ENCODE results near the gene UBAP2L. TPM values are rescaled to one million over a fixed set of nuclear protein-coding genes. Genes with fewer than 3 reads are reported as not detected.

Gene UBAP2L
- total RNA-seq, 1 experiment from 2014 or later: 198 TPM

DNA sequence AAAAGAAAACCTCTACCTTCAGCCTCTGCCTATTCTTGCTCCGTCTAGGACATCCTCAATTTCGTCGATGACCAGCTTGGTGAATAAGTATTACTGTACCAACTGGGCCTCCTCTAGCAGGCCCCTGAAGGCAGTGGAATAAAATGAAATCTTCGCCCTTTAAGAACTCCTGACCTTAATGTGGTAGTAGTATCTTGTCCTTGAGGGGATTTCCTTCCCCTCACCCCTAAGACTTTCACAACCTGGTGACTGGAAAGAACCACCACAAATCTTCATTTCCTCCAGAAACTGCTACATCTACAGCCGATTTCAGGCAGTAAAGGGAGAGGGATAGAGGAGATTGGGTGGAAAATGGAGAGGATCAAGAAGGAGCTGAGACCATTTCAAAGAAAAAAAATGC is 50.1 kb downstream of the UBAP2L start:
- Histone ChIP-seq H3K4me1 (no peaks in the 10 kb centered on the region), H3K27me3 (replicated peaks; ENCODE audit: control insufficient read depth, insufficient read depth, low read length) (no peaks in the 10 kb centered on the region), H3K4me3 (ENCODE audit: low read depth, low read length) (no peak overlapping the region), H3K36me3 (ENCODE audit: control insufficient read depth, insufficient read depth, low read length) (no peaks in the 10 kb centered on the region; the same call in 1 of the 2 replicates), H3K9me3 (no peaks in the 10 kb centered on the region)
- Mint-ChIP-seq H3K36me3 (ENCODE audit: insufficient read depth, unreplicated experiment) (peaks cover 86% of the 10 kb centered on the region), H3K9me3 (ENCODE audit: unreplicated experiment) (no peaks in the 10 kb centered on the region), H3K4me3 (ENCODE audit: unreplicated experiment) (peak overlapping the region; percentile 88), H3K27ac (ENCODE audit: unreplicated experiment) (peak overlapping the region; percentile 98), H3K27me3 (ENCODE audit: insufficient read depth, unreplicated experiment) (no peaks in the 10 kb centered on the region), H3K4me1 (ENCODE audit: low read depth, unreplicated experiment) (peaks cover 22% of the 10 kb centered on the region)
- DNase-seq: no peak
- no TSS peak for BruUV-seq (replicated peaks)
- TF ChIP-seq, protein P1, sequence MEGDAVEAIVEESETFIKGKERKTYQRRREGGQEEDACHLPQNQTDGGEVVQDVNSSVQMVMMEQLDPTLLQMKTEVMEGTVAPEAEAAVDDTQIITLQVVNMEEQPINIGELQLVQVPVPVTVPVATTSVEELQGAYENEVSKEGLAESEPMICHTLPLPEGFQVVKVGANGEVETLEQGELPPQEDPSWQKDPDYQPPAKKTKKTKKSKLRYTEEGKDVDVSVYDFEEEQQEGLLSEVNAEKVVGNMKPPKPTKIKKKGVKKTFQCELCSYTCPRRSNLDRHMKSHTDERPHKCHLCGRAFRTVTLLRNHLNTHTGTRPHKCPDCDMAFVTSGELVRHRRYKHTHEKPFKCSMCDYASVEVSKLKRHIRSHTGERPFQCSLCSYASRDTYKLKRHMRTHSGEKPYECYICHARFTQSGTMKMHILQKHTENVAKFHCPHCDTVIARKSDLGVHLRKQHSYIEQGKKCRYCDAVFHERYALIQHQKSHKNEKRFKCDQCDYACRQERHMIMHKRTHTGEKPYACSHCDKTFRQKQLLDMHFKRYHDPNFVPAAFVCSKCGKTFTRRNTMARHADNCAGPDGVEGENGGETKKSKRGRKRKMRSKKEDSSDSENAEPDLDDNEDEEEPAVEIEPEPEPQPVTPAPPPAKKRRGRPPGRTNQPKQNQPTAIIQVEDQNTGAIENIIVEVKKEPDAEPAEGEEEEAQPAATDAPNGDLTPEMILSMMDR (IDR thresholded peaks at IDR 0.05; ENCODE audit: insufficient read depth in 1 of 2, low read depth in 1 of 2, low read length in 1 of 2, severe bottlenecking in 1 of 2, unreplicated experiment in 1 of 2): no peak
- ChIA-PET CTCF (interaction anchor here (1.9 to 3.1 kb wide), 2 partner anchors 64 to 71 kb away, joined by 7 to 21 read pairs; no protein-coding TSS in a partner anchor), POLR2A (no interaction called here)
- intact Hi-C loops (cut with micrococcal nuclease; ENCODE audit: unreplicated experiment): loop anchor here (5.0 to 10.0 kb wide), 2 partner anchors 269 to 834 kb away; no protein-coding TSS in a partner anchor

DNA sequence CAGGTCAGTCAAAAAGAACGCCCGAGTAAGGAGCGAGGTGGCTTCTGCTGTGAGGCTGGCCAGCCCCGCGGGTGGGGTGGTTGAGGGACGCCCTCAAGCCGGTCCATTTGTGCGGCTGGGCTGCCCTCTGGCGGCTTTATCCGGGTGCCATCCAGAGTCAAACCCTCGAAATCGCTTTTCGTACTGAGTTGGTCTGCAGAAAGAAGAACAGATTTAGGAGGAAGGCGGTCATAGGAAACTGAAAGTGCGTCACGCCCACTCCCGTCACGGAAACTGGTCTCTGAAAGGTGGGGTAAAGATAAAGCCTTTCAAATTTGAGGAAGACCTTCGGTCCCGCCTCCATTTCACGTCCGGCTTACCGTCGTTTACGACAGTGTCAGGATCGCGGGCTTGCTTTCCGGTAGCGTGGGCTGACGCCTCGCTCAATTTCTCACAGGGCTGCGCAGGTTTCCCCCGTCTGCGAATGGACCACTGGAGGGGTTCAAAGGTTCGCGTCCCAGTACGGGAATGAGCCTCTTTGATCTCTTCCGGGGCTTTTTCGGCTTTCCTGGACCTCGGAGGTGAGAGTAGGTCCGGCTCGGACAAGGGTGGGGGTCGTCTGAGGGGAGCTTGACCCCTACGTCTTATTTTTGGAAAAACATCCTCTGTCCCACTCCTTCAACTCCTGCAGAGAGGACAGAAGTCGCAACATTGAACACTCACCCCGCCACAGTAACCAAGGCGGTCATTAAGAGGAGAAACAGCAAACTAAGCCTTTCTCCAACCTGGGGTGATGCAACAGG is 51.7 kb downstream of the UBAP2L start, which contains the start of gene HAX1:
TSS of gene HAX1 (plus strand) at position 413 of the 782 bp plus-strand sequence. CDS start at position 508, 95 bp downstream.
- H3K36me3 Mint-ChIP-seq (ENCODE audit: insufficient read depth, unreplicated experiment): peaks cover 79% of the 10 kb centered on the region
- intact Hi-C loops (cut with micrococcal nuclease; ENCODE audit: unreplicated experiment): loop anchor here (1.0 to 10.0 kb wide), 6 partner anchors 35 to 832 kb away; no protein-coding TSS in a partner anchor

More for the DNA sequence above, 51.7 kb downstream of the UBAP2L start, which contains the start of gene HAX1:
- peaks cover 22% of the 10 kb centered on the region for H3K4me1 Mint-ChIP-seq (ENCODE audit: low read depth, unreplicated experiment)
- no peaks in the 10 kb centered on the region; the same call in 1 of the 2 replicates for H3K36me3 ChIP-seq (ENCODE audit: control insufficient read depth, insufficient read depth, low read length)
- no peaks in the 10 kb centered on the region for H3K27me3 ChIP-seq (replicated peaks; ENCODE audit: control insufficient read depth, insufficient read depth, low read length)
- peak within 1 kb of the TSS; percentile 88 for H3K4me3 Mint-ChIP-seq (ENCODE audit: unreplicated experiment)
- no peaks in the 10 kb centered on the region for H3K27me3 Mint-ChIP-seq (ENCODE audit: insufficient read depth, unreplicated experiment)
- DNase-seq: peak; percentile 93 to 94
- no peaks in the 10 kb centered on the region for H3K4me1 ChIP-seq
- ChIA-PET CTCF (interaction anchor here (0.5 to 3.1 kb wide), 7 partner anchors 9 to 80 kb away, joined by 3 to 21 read pairs (median 3); partner anchors contain the start of genes AQP10 and TPM3), POLR2A (interaction anchor here (0.6 kb wide), 1 partner anchor 472 kb away, joined by 6 read pairs; no protein-coding TSS in a partner anchor)
- no peaks in the 10 kb centered on the region for H3K9me3 ChIP-seq
- TF ChIP-seq, protein P1 (IDR thresholded peaks at IDR 0.05; ENCODE audit: insufficient read depth in 1 of 2, low read depth in 1 of 2, low read length in 1 of 2, severe bottlenecking in 1 of 2, unreplicated experiment in 1 of 2): peak; percentile 82 to 87
- peak within 1 kb of the TSS; percentile 98 for H3K27ac Mint-ChIP-seq (ENCODE audit: unreplicated experiment)
- no TSS peak for BruUV-seq (replicated peaks)
- H3K9me3 Mint-ChIP-seq (ENCODE audit: unreplicated experiment): no peaks in the 10 kb centered on the region
- H3K4me3 ChIP-seq (ENCODE audit: low read depth, low read length): peak within 1 kb of the TSS; percentile 54
